SU-DHL-6 (cell line): ENCODE data around the gene MPP1.

Experiments
- H2AFZ ChIP-seq: fragments of 200-600 bp; sonication (generic); 2 replicates; pipeline ENCODE4 v1.6.1; 2014; ENCODE audit warnings: low read depth, mild to moderate bottlenecking, moderate library complexity, mixed read lengths, antibody characterized with exemption, low read length; ENCODE audit not compliant: severe bottlenecking
- H3F3A ChIP-seq: fragments of 200-600 bp; shearing (Covaris generic); 2 replicates; pipeline ENCODE4 v1.6.0; 2016; ENCODE audit warnings: antibody characterized with exemption, mild to moderate bottlenecking; ENCODE audit not compliant: insufficient read depth
- H3K27ac ChIP-seq: fragments of 200-600 bp; sonication (generic); 2 replicates; pipeline ENCODE4 v1.5.1; 2016; ENCODE audit warnings: low read depth, mild to moderate bottlenecking, low read length, moderate library complexity, mixed read lengths
- H3K27me3 ChIP-seq: fragments of 200-600 bp; sonication (generic), shearing (Covaris generic); 2 replicates; pipeline ENCODE4 v1.6.0; 2014; ENCODE audit warnings: mild to moderate bottlenecking, low read length
- H3K36me3 ChIP-seq: fragments of 200-600 bp; sonication (generic); 2 replicates; pipeline ENCODE4 v1.6.1; 2014; ENCODE audit warnings: mild to moderate bottlenecking, low read length, mixed read lengths
- H3K4me2 ChIP-seq: fragments of 300-600, 200-600 bp; shearing (Covaris generic), sonication (generic); 2 replicates; pipeline ENCODE4 v1.6.0; 2014; ENCODE audit warnings: low read length, low read depth, mild to moderate bottlenecking; ENCODE audit not compliant: poor library complexity, severe bottlenecking
- H3K4me3 ChIP-seq: fragments of 200-600 bp; sonication (generic); 2 replicates; pipeline ENCODE4 v1.5.1; 2014; ENCODE audit warnings: antibody characterized with exemption, low read length, mild to moderate bottlenecking, mixed read lengths; ENCODE audit not compliant: insufficient read depth, poor library complexity, severe bottlenecking
- H3K79me2 ChIP-seq: fragments of 200-600 bp; sonication (generic); 2 replicates; pipeline ENCODE4 v1.6.1; 2014; ENCODE audit warnings: mild to moderate bottlenecking, low read length, moderate library complexity; ENCODE audit not compliant: insufficient read depth
- H3K9ac ChIP-seq: fragments of 200-600 bp; sonication (generic); 2 replicates; pipeline ENCODE4 v1.7.0; 2014; ENCODE audit warnings: mild to moderate bottlenecking, low read length
- H3K9me2 ChIP-seq: fragments of 200-600 bp; sonication (generic); replicated peaks from 2 replicates; pipeline ENCODE4 v1.6.1; 2014; ENCODE audit warnings: low read length; ENCODE audit not compliant: insufficient read depth
- H3K9me3 ChIP-seq: fragments of 200-600 bp; sonication (generic); 2 replicates; pipeline ENCODE4 v1.6.1; 2014; ENCODE audit warnings: low read length, mixed read lengths; ENCODE audit not compliant: insufficient read depth
- H4K20me1 ChIP-seq: fragments of 200-600 bp; sonication (generic); 2 replicates; pipeline ENCODE4 v1.6.1; 2014; ENCODE audit warnings: low read depth, mild to moderate bottlenecking, antibody characterized with exemption, low read length, moderate library complexity, mixed read lengths
- CTCF ChIP-seq: fragments of 200-600 bp; sonication (generic); IDR thresholded peaks from one replicate; pipeline ENCODE4 v1.5.1; 2017; ENCODE audit warnings: antibody characterized with exemption, mild to moderate bottlenecking, low read length, moderate library complexity; ENCODE audit not compliant: insufficient read depth, poor library complexity, severe bottlenecking
- EZH2phosphoT487 ChIP-seq: fragments of 200-600 bp; sonication (generic), shearing (Covaris generic); conservative IDR thresholded peaks from 2 replicates; pipeline ENCODE4 v1.6.1; 2018; ENCODE audit warnings: mild to moderate bottlenecking, antibody characterized with exemption, low read length, moderate library complexity, mixed read lengths

MPP1 gene

DNA sequence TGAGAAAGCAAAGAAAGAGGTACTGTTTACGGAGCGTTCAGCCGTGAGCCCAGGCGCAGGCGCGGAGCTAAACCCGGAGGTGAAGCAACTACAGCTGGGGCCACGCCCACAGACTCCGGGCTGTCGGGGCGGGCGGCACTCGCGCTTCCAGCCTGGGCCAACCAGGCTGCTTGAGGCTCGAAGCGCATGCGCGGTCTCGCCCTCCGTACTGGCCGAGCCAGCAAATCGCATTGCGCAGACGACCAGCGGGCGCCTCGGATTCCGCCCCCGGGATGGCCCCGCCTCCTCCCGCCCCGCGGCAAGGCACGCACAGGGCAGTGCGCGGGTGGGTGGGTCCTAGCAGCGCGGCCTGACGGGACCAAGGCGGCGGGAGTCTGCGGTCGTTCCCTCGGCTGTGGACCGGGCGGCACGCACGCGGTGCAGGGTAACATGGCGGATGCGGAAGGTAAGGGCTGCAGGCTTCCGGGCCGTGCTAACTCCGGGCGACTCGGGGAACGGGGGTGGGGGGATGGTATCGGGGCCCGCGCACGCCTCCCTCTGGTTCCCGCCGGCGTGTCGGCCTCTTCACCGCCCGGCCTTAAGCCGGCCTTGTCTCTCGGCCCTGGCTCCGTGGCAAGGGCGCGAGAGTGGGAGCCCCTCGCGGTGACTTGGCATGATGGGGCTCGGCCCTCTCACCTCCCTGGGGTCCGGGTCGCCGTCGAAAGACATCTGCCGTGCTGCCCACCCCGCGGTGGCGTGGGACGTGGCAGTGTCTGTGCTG is 42.6 kb downstream of the MPP1 start, which contains the start of gene DKC1:
Gene DKC1, plus strand, starts transcription at position 328 of the 760 bp plus-strand sequence. Its CDS starts 102 bp downstream, at position 430.
- Histone ChIP-seq H3K27me3 (no peaks in the 10 kb centered on the region), H3F3A (no peaks in the 10 kb centered on the region), H3K4me3 (peak within 1 kb of the TSS; percentile 87), H3K9ac (peak within 1 kb of the TSS; percentile 96), H2AFZ (peak within 1 kb of the TSS; percentile 36), H3K79me2 (peaks cover 32% of the 10 kb centered on the region), H3K27ac (peak within 1 kb of the TSS; percentile 82), H3K9me2 (no peaks in the 10 kb centered on the region), H3K36me3 (peaks cover 18% of the 10 kb centered on the region), H4K20me1 (peaks cover 4% of the 10 kb centered on the region; the same call in 1 of the 2 replicates), H3K4me2 (peak within 1 kb of the TSS; percentile 96), H3K9me3 (no peaks in the 10 kb centered on the region)
- TF ChIP-seq EZH2phosphoT487 (no peak), CTCF (no peak)

DNA sequence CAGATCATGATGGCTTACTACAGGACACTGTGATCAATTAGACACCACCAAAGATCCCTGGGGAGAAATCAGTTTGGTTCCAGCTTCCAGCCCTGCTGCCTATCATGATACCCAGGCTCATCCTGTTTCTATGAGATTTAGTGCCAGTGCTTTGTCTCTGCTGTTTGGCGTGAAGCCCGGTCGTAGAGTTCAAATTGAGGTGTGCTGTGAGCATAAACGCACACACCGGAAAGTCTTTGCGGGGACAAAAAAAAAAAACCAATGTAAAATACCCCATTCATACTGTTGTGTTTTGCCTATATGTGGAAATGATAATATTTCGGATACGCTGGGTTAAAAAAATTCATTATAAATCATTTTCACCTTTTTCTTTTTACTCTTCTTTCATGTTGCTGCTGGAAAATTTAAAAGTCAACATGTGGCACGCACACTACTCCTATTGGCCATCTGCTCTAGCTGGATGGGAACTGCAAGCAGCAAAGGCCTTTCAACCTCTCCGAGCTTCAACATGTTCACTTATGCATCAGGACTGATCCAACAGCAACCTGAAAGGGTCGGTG is 43.2 kb downstream of the MPP1 start:
- Histone ChIP-seq H4K20me1 (peaks cover 4% of the 10 kb centered on the region; the same call in 1 of the 2 replicates), H3K9ac (peak overlapping the region; percentile 96), H3F3A (no peaks in the 10 kb centered on the region), H3K27ac (peak overlapping the region; percentile 82), H3K9me2 (no peaks in the 10 kb centered on the region), H3K4me3 (peak overlapping the region; percentile 60), H3K4me2 (peak overlapping the region; percentile 96), H2AFZ (peak overlapping the region; percentile 36), H3K36me3 (peaks cover 13% of the 10 kb centered on the region), H3K9me3 (no peaks in the 10 kb centered on the region), H3K27me3 (no peaks in the 10 kb centered on the region), H3K79me2 (peaks cover 32% of the 10 kb centered on the region)
- TF ChIP-seq EZH2phosphoT487 (no peak), CTCF (no peak)

DNA sequence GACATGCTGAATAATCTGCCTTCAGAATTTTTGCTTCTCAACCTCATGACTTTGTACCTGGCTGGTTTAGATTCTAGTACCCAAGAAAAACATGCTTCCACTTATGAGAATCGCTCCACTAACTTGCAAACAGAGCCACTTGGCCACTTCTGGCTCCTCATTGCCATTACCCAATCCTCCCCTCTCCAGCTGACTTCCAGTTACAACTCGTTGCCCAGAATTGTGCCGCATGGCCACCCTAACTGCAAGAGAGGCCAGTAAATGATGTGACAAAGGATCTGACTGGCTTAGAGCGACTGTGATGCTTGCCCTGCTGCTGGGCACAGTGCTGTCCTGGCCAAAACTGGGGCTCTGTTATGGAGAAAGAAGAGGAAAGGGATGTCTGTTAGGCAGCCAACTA is 46.6 kb downstream of the MPP1 start:
- Histone ChIP-seq H3K36me3 (no peaks in the 10 kb centered on the region; the same call in 1 of the 2 replicates), H3K27ac (no peak overlapping the region), H4K20me1 (no peaks in the 10 kb centered on the region), H3F3A (no peaks in the 10 kb centered on the region), H2AFZ (no peak overlapping the region), H3K79me2 (peaks cover 9% of the 10 kb centered on the region), H3K9me2 (no peaks in the 10 kb centered on the region), H3K9me3 (no peaks in the 10 kb centered on the region), H3K27me3 (no peaks in the 10 kb centered on the region), H3K9ac (no peak overlapping the region), H3K4me2 (no peak overlapping the region), H3K4me3 (no peak overlapping the region)
- TF ChIP-seq EZH2phosphoT487 (no peak), CTCF (no peak)
